WTC11 (cell line): Measurements from ENCODE around the gene KLK6. TPM values are rescaled to one million over a fixed set of nuclear protein-coding genes. Genes with fewer than 3 reads are reported as not detected.

Experiments
- ATAC-seq: fragments of 200-7000 bp; cut with Tn5 transposase; 2 replicates; pipeline ENCODE4 v1.10.0; 2021; ENCODE audit warnings: mild to moderate bottlenecking, moderate library complexity
- CTCF ChIA-PET: fragments of 300-600 bp; sonication (Branson Sonifier 250); formaldehyde crosslinking; loops from one replicate; lab custom pipeline; 2021; ENCODE audit warnings: antibody characterized with exemption; lab: Charles Lee
- POLR2A ChIA-PET: fragments of 350-600 bp; sonication (Branson Sonifier 250); formaldehyde crosslinking; loops from one replicate; lab custom pipeline; 2021; ENCODE audit warnings: antibody characterized with exemption; lab: Charles Lee
- DNase-seq: peaks from one replicate; pipeline ENCODE4 v3.0.0; 2021; ENCODE audit warnings: low spot score
- H3K27ac Mint-ChIP-seq: 2 replicates; pipeline ENCODE4 v1.8.0; 2021; ENCODE audit warnings: mixed read lengths
- H3K27me3 Mint-ChIP-seq: 2 replicates; pipeline ENCODE4 v1.8.0; 2021; ENCODE audit warnings: low read depth, mild to moderate bottlenecking, moderate library complexity, mixed read lengths
- H3K36me3 Mint-ChIP-seq: 2 replicates; pipeline ENCODE4 v1.8.0; 2021; ENCODE audit warnings: mixed read lengths
- H3K4me1 Mint-ChIP-seq: 2 replicates; pipeline ENCODE4 v1.8.0; 2022; ENCODE audit warnings: mixed read lengths
- H3K4me3 Mint-ChIP-seq: 2 replicates; pipeline ENCODE4 v1.8.0; 2021; ENCODE audit warnings: mild to moderate bottlenecking, moderate library complexity, mixed read lengths
- H3K9me3 Mint-ChIP-seq: 2 replicates; pipeline ENCODE4 v1.8.0; 2021; ENCODE audit warnings: mixed read lengths
- ATF1 ChIP-seq: sonication (generic); formaldehyde crosslinking; IDR thresholded peaks from 2 replicates; pipeline ENCODE4 v1.8.1; 2023; ENCODE audit warnings: mild to moderate bottlenecking, moderate library complexity, missing genetic modification reagents
- CREB1 ChIP-seq: sonication (generic); formaldehyde crosslinking; IDR thresholded peaks from 2 replicates; pipeline ENCODE4 v1.8.0; 2023; ENCODE audit warnings: mild to moderate bottlenecking, missing genetic modification reagents
- CREM ChIP-seq: sonication (generic); formaldehyde crosslinking; IDR thresholded peaks from 2 replicates; pipeline ENCODE4 v1.8.1; 2022; ENCODE audit warnings: mild to moderate bottlenecking, missing genetic modification reagents, moderate library complexity
- FOXP1 ChIP-seq: sonication (generic); formaldehyde crosslinking; IDR thresholded peaks from 2 replicates; pipeline ENCODE4 v1.8.0; 2022; ENCODE audit warnings: missing genetic modification reagents, mild to moderate bottlenecking, moderate library complexity, borderline replicate concordance
- GRHL2 ChIP-seq: fragments of 250-450 bp; sonication (Bioruptor Pico); IDR thresholded peaks from 2 replicates; pipeline ENCODE4 v1.8.0; 2022; ENCODE audit warnings: mild to moderate bottlenecking, moderate library complexity; ENCODE audit not compliant: insufficient replicate concordance, severe bottlenecking
- IRF2 ChIP-seq: sonication (generic); formaldehyde crosslinking; IDR thresholded peaks from 2 replicates; pipeline ENCODE4 v1.8.0; 2022; ENCODE audit warnings: low read depth, missing genetic modification reagents, borderline replicate concordance
- MXD4 ChIP-seq: fragments of 250-450 bp; sonication (Bioruptor Pico); IDR thresholded peaks from 2 replicates; pipeline ENCODE4 v1.8.0; 2021; ENCODE audit warnings: mild to moderate bottlenecking, moderate library complexity, borderline replicate concordance
- NFATC4 ChIP-seq: fragments of 250-450 bp; sonication (Bioruptor Pico); IDR thresholded peaks from 2 replicates; pipeline ENCODE4 v1.9.0; 2021; ENCODE audit warnings: mild to moderate bottlenecking
- NFYB ChIP-seq: sonication (generic); formaldehyde crosslinking; conservative IDR thresholded peaks from 2 replicates; pipeline ENCODE4 v1.8.0; 2022; ENCODE audit warnings: low read depth, missing genetic modification reagents
- PRRX2 ChIP-seq: fragments of 250-450 bp; sonication (Bioruptor Pico); IDR thresholded peaks from 2 replicates; pipeline ENCODE4 v1.8.0; 2021; ENCODE audit warnings: mild to moderate bottlenecking
- RORB ChIP-seq: fragments of 250-450 bp; sonication (Bioruptor Pico); IDR thresholded peaks from 2 replicates; pipeline ENCODE4 v1.9.0; 2021; ENCODE audit warnings: mild to moderate bottlenecking
- SMAD3 ChIP-seq: sonication (generic); formaldehyde crosslinking; IDR thresholded peaks from 2 replicates; pipeline ENCODE4 v1.8.0; 2022; ENCODE audit warnings: missing genetic modification reagents, mild to moderate bottlenecking, borderline replicate concordance
- TP53 ChIP-seq: sonication (generic); formaldehyde crosslinking; IDR thresholded peaks from 2 replicates; pipeline ENCODE4 v1.8.1; 2023; ENCODE audit warnings: mild to moderate bottlenecking, missing genetic modification reagents
- ZNF219 ChIP-seq: sonication (generic); formaldehyde crosslinking; IDR thresholded peaks from 2 replicates; pipeline ENCODE4 v1.8.0; 2023; ENCODE audit warnings: missing genetic modification reagents, mild to moderate bottlenecking, borderline replicate concordance
- ZNF416 ChIP-seq: fragments of 250-450 bp; sonication (Bioruptor Pico); IDR thresholded peaks from 2 replicates; pipeline ENCODE4 v1.9.0; 2021; ENCODE audit warnings: mild to moderate bottlenecking, inconsistent platforms
- total RNA-seq: library from RNA; stranded (reverse); gene quantifications from 3 replicates; pipeline ENCODE4 v1.2.3, GENCODE V29; 2021
- TF ChIP-seq, protein P1 (sequence below): sonication (generic); formaldehyde crosslinking; IDR thresholded peaks from 2 replicates; pipeline ENCODE4 v1.8.1; 2022; ENCODE audit warnings: low read depth, missing genetic modification reagents, borderline replicate concordance
- TF ChIP-seq, protein P2 (sequence below): sonication (generic); formaldehyde crosslinking; IDR thresholded peaks from 2 replicates; pipeline ENCODE4 v1.8.1; 2023; ENCODE audit warnings: mild to moderate bottlenecking, missing genetic modification reagents
- TF ChIP-seq, protein P3 (sequence below): sonication (generic); formaldehyde crosslinking; IDR thresholded peaks from 2 replicates; pipeline ENCODE4 v1.8.0; 2022; ENCODE audit warnings: mild to moderate bottlenecking, missing genetic modification reagents
- TF ChIP-seq, protein P4 (sequence below): sonication (generic); formaldehyde crosslinking; IDR thresholded peaks from 2 replicates; pipeline ENCODE4 v1.8.0; 2022; ENCODE audit warnings: mild to moderate bottlenecking, missing genetic modification reagents
- TF ChIP-seq, protein P5 (sequence below): sonication (generic); formaldehyde crosslinking; IDR thresholded peaks from 2 replicates; pipeline ENCODE4 v1.8.1; 2022; ENCODE audit warnings: missing genetic modification reagents, borderline replicate concordance
- TF ChIP-seq, protein P6 (sequence below): fragments of 250-450 bp; sonication (Bioruptor Pico); conservative IDR thresholded peaks from 2 replicates; pipeline ENCODE4 v1.9.0; 2021; ENCODE audit warnings: mild to moderate bottlenecking

Gene KLK6
- total RNA-seq, 1 experiment from 2014 or later: 0.52 TPM

DNA sequence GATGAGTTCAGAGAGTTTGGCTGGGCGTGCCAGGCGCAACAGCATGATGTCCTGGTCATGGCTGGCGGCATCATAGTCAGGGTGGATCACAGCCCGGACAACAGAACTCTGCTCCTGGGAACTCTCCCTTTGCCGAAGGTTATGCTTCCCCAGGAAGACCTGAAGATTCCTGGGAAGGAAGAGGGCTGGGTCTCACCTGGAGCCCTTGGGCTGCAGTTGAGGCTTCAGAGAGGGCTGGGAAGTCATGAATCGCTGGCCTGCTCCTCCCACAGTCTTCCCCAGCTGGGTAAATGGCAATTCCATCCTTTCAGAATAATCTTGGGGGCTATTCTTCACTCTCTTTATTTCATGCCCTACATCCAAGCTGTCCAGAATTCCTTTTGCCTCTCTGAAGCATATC lies 6.0 kb downstream of the KLK6 start (continued):
- TF ChIP-seq, protein P1, sequence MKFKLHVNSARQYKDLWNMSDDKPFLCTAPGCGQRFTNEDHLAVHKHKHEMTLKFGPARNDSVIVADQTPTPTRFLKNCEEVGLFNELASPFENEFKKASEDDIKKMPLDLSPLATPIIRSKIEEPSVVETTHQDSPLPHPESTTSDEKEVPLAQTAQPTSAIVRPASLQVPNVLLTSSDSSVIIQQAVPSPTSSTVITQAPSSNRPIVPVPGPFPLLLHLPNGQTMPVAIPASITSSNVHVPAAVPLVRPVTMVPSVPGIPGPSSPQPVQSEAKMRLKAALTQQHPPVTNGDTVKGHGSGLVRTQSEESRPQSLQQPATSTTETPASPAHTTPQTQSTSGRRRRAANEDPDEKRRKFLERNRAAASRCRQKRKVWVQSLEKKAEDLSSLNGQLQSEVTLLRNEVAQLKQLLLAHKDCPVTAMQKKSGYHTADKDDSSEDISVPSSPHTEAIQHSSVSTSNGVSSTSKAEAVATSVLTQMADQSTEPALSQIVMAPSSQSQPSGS (CRISPR knock-in tag): no peak
- TF ChIP-seq MXD4 (CRISPR knock-in tag): no peak
- TF ChIP-seq ATF1 (CRISPR knock-in tag): no peak
- TF ChIP-seq FOXP1 (CRISPR knock-in tag): no peak
- TF ChIP-seq, protein P2, sequence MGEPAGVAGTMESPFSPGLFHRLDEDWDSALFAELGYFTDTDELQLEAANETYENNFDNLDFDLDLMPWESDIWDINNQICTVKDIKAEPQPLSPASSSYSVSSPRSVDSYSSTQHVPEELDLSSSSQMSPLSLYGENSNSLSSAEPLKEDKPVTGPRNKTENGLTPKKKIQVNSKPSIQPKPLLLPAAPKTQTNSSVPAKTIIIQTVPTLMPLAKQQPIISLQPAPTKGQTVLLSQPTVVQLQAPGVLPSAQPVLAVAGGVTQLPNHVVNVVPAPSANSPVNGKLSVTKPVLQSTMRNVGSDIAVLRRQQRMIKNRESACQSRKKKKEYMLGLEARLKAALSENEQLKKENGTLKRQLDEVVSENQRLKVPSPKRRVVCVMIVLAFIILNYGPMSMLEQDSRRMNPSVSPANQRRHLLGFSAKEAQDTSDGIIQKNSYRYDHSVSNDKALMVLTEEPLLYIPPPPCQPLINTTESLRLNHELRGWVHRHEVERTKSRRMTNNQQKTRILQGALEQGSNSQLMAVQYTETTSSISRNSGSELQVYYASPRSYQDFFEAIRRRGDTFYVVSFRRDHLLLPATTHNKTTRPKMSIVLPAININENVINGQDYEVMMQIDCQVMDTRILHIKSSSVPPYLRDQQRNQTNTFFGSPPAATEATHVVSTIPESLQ (CRISPR knock-in tag): no peak
- TF ChIP-seq, protein P3, sequence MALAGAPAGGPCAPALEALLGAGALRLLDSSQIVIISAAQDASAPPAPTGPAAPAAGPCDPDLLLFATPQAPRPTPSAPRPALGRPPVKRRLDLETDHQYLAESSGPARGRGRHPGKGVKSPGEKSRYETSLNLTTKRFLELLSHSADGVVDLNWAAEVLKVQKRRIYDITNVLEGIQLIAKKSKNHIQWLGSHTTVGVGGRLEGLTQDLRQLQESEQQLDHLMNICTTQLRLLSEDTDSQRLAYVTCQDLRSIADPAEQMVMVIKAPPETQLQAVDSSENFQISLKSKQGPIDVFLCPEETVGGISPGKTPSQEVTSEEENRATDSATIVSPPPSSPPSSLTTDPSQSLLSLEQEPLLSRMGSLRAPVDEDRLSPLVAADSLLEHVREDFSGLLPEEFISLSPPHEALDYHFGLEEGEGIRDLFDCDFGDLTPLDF (CRISPR knock-in tag): no peak

DNA sequence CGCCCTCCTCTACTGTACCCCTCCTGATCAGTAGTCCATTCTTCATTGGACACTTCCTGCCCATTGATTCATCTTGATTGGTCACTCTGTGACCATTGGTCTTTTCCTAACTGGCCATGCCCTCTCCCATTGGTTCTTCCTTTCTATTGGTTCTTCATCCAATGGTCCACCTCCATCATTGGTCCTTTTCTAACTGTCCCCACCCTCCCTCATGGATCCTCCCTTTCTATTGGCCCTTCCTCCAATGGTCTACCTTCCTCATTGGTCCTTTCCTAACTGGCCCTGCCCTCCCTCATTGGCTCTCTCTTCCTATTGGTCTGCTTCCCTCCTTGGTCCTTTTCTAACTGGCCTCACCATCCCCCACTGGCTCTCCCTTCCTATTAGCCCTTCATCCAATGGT lies 7.1 kb downstream of the KLK6 start:
- no peak for DNase-seq
- H3K4me1 Mint-ChIP-seq: no peaks in the 10 kb centered on the region
- H3K9me3 Mint-ChIP-seq: peaks cover 23% of the 10 kb centered on the region
- ATAC-seq: no peak
- H3K27me3 Mint-ChIP-seq: peaks cover 54% of the 10 kb centered on the region
- no peak overlapping the region for H3K27ac Mint-ChIP-seq
- ChIA-PET CTCF (interaction anchor here (1.0 kb wide), 1 partner anchor 17 kb away, joined by 3 read pairs; no protein-coding TSS in a partner anchor), POLR2A (no interaction called here)
- no peaks in the 10 kb centered on the region for H3K36me3 Mint-ChIP-seq
- TF ChIP-seq CREB1 (CRISPR knock-in tag): no peak
- no peak for TF ChIP-seq TP53
- TF ChIP-seq, protein P4, sequence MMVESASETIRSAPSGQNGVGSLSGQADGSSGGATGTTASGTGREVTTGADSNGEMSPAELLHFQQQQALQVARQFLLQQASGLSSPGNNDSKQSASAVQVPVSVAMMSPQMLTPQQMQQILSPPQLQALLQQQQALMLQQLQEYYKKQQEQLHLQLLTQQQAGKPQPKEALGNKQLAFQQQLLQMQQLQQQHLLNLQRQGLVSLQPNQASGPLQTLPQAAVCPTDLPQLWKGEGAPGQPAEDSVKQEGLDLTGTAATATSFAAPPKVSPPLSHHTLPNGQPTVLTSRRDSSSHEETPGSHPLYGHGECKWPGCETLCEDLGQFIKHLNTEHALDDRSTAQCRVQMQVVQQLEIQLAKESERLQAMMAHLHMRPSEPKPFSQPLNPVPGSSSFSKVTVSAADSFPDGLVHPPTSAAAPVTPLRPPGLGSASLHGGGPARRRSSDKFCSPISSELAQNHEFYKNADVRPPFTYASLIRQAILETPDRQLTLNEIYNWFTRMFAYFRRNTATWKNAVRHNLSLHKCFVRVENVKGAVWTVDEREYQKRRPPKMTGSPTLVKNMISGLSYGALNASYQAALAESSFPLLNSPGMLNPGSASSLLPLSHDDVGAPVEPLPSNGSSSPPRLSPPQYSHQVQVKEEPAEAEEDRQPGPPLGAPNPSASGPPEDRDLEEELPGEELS (CRISPR knock-in tag): no peak
- TF ChIP-seq, protein P5, sequence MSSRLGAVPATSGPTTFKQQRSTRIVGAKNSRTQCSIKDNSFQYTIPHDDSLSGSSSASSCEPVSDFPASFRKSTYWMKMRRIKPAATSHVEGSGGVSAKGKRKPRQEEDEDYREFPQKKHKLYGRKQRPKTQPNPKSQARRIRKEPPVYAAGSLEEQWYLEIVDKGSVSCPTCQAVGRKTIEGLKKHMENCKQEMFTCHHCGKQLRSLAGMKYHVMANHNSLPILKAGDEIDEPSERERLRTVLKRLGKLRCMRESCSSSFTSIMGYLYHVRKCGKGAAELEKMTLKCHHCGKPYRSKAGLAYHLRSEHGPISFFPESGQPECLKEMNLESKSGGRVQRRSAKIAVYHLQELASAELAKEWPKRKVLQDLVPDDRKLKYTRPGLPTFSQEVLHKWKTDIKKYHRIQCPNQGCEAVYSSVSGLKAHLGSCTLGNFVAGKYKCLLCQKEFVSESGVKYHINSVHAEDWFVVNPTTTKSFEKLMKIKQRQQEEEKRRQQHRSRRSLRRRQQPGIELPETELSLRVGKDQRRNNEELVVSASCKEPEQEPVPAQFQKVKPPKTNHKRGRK (CRISPR knock-in tag): no peak
- TF ChIP-seq SMAD3 (CRISPR knock-in tag): no peak
- TF ChIP-seq GRHL2 (CRISPR knock-in tag): no peak
- no peak for TF ChIP-seq NFATC4 (CRISPR knock-in tag)
- no peak for TF ChIP-seq ZNF219
- H3K4me3 Mint-ChIP-seq: no peak overlapping the region

DNA sequence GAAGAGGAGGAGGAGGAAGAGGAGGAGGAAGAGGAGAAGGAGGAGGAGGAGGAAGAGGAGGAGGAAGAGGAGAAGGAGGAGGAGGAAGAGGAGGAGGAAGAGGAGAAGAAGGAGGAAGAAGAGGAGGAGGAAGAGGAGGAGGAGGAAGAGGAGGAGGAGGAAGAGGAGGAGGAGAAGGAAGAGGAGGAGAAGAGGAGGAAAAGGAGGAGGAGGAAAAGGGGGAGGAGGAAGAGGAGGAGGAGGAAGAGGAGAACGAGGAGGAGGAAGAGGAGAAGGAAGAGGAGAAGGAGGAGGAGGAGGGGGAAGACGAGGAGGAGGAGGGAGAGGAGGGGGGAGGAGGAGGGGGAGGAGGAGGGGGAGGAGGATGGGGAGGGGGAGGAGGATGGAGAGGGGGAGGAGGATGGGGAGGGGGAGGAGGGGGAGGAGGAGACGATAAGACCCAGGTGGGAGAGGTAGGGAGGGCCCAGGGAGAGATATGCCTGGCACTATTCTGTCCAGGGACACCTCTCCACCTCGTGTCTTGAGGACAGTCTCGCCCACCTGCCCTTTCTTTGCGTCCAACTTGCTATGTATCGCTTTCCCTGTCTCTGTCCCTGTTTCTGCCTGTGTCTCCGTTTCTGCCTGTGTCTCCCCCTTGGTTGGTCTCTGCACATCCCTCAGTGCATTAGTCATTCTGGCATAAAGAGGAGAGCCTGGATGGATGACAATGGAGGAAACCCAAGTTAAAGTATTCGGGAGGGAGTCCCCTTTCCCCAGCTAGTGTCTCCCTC lies 9.5 kb downstream of the KLK6 start:
- Mint-ChIP-seq H3K27me3 (peaks cover 48% of the 10 kb centered on the region), H3K4me1 (no peaks in the 10 kb centered on the region), H3K36me3 (no peaks in the 10 kb centered on the region), H3K4me3 (no peak overlapping the region), H3K27ac (no peak overlapping the region), H3K9me3 (peaks cover 23% of the 10 kb centered on the region)
- POLR2A ChIA-PET: no interaction called here
- DNase-seq (no peak), ATAC-seq (no peak)
- CTCF ChIA-PET: interaction anchor here (1.0 kb wide), 1 partner anchor 61 kb away, joined by 3 read pairs; no protein-coding TSS in a partner anchor
- TF ChIP-seq CREM (CRISPR knock-in tag) (no peak), RORB (CRISPR knock-in tag) (no peak), NFYB (CRISPR knock-in tag) (no peak), ZNF416 (CRISPR knock-in tag) (no peak), FOXP1 (CRISPR knock-in tag) (no peak), IRF2 (CRISPR knock-in tag) (no peak), PRRX2 (no peak)
- TF ChIP-seq, protein P3 (CRISPR knock-in tag): no peak
- TF ChIP-seq, protein P6, sequence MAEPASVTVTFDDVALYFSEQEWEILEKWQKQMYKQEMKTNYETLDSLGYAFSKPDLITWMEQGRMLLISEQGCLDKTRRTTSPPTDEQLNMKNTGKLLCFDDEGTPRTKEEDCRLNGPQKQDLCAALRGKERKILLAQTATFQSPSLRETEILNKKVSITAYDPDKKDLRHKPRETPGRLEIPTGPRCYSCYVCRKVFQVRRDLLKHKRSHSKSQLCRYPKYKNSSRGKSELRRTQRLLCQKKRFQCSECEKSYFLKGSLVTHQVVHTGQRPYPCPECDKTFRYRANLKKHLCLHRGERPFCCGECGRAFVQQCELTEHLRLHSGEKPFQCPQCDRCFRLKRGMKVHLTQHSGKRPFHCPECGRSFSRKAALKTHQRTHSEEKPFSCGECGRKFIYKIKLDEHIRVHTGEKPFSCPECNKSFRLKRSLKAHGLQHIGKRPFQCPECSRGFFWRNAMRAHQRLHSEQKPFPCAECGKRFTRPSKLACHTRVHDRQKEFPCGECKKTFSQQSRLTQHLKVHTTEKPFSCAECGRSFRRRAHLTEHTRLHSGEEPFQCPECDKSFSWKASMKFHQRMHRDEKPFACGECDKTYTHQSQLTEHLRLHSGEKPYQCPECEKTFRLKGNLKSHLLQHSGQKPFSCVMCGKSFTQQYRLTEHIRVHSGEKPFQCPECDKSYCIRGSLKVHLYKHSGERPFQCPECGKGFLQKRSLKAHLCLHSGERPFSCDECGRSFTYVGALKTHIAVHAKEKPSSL (CRISPR knock-in tag): no peak
